ENCODE results near the gene CHST9.

The CHST9 gene

DNA sequence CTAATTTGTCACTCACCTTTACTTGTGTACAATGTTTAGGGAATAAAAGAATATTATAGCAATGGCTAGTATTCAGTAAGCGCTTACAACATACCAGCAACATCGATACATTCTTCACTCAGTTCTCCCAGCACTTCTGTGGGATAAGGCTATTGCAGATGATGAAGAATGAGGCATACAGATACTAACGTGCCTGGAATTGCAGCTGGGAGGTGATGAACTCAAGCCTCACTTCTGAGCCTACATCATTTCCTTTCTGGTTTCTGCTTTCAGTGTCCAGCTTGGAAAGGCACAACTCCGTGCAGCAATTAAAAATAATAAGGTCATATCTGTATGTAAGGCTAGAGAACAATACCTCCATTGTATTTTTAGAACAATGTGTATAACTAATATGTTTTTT lies 224.2 kb downstream of the CHST9 start:
- TF ChIP-seq, protein P1, sequence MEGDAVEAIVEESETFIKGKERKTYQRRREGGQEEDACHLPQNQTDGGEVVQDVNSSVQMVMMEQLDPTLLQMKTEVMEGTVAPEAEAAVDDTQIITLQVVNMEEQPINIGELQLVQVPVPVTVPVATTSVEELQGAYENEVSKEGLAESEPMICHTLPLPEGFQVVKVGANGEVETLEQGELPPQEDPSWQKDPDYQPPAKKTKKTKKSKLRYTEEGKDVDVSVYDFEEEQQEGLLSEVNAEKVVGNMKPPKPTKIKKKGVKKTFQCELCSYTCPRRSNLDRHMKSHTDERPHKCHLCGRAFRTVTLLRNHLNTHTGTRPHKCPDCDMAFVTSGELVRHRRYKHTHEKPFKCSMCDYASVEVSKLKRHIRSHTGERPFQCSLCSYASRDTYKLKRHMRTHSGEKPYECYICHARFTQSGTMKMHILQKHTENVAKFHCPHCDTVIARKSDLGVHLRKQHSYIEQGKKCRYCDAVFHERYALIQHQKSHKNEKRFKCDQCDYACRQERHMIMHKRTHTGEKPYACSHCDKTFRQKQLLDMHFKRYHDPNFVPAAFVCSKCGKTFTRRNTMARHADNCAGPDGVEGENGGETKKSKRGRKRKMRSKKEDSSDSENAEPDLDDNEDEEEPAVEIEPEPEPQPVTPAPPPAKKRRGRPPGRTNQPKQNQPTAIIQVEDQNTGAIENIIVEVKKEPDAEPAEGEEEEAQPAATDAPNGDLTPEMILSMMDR (conservative IDR thresholded peaks at IDR 0.05; ENCODE audit: low read depth, low read length), result no peak
- no peak overlapping the region for H3K4me3 ChIP-seq (IDR thresholded peaks at IDR 0.05; ENCODE audit: insufficient read depth, low read depth, low read length)
- no peaks in the 10 kb centered on the region for H3K27me3 ChIP-seq (ENCODE audit: insufficient read depth, low read depth)
- H3K79me2 ChIP-seq (ENCODE audit: insufficient read depth, low read depth), result no peaks in the 10 kb centered on the region
- no peak overlapping the region for H3K4me2 ChIP-seq
- H3K4me1 ChIP-seq (ENCODE audit: low read depth, poor library complexity, severe bottlenecking), result no peaks in the 10 kb centered on the region
- no peaks in the 10 kb centered on the region for H4K20me1 ChIP-seq (ENCODE audit: insufficient read depth)
- H3K27ac ChIP-seq, result no peak overlapping the region
- H2AFZ ChIP-seq (ENCODE audit: low read depth), result no peak overlapping the region
- H3K36me3 ChIP-seq (ENCODE audit: insufficient read depth), result no peaks in the 10 kb centered on the region
- no peak overlapping the region for H3K9ac ChIP-seq

DNA sequence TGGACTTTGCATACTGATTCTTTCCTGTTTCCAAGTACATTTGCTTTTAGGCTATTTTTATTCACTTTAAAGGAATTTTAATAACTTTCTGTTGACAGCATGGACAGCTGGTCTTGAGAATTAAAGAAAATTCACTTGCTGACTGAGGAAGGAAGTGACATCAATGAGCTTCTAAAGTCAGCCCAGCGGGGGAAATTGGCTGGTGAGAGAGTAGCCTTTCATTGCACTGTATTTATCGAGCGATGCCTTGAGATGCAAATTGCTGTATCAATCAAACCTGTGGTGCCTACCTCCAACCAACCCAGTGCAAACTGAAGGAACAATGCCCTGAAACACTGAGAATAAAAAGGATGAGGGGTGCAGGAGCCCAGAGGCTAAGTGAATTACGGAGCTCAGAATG lies 228.2 kb downstream of the CHST9 start:
- Histone ChIP-seq H3K36me3 (ENCODE audit: insufficient read depth) (no peaks in the 10 kb centered on the region), H2AFZ (ENCODE audit: low read depth) (no peak overlapping the region), H3K4me1 (ENCODE audit: low read depth, poor library complexity, severe bottlenecking) (no peaks in the 10 kb centered on the region), H3K4me2 (no peak overlapping the region), H3K79me2 (ENCODE audit: insufficient read depth, low read depth) (no peaks in the 10 kb centered on the region), H4K20me1 (ENCODE audit: insufficient read depth) (no peaks in the 10 kb centered on the region), H3K4me3 (IDR thresholded peaks at IDR 0.05; ENCODE audit: insufficient read depth, low read depth, low read length) (no peak overlapping the region), H3K9ac (no peak overlapping the region), H3K27ac (no peak overlapping the region), H3K27me3 (ENCODE audit: insufficient read depth, low read depth) (no peaks in the 10 kb centered on the region)
- TF ChIP-seq, protein P1 (conservative IDR thresholded peaks at IDR 0.05; ENCODE audit: low read depth, low read length), result no peak

DNA sequence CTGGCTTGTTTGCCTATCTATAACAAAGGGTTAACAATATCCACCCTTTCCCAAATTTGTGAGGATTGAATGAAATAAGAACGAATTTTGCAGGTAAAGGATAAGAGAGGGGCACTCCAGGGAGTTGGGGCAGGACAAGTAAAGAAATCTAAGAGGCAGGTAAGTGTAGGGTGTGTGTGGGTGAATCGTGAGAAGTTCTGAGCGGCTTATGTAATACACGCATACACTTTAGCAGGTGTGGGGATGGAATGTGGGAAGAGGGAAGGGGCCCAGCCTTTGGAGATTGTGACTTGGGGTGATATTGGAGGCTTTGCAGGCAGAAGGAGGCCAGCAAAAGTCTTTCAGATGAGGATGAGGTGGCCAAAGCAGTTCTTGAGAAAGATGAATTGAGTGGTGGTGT lies 236.4 kb downstream of the CHST9 start:
- Histone ChIP-seq H3K27me3 (ENCODE audit: insufficient read depth, low read depth) (no peaks in the 10 kb centered on the region), H2AFZ (ENCODE audit: low read depth) (no peak overlapping the region), H3K27ac (no peak overlapping the region), H3K36me3 (ENCODE audit: insufficient read depth) (no peaks in the 10 kb centered on the region), H4K20me1 (ENCODE audit: insufficient read depth) (no peaks in the 10 kb centered on the region), H3K4me2 (no peak overlapping the region), H3K9ac (no peak overlapping the region), H3K4me1 (ENCODE audit: low read depth, poor library complexity, severe bottlenecking) (no peaks in the 10 kb centered on the region), H3K4me3 (IDR thresholded peaks at IDR 0.05; ENCODE audit: insufficient read depth, low read depth, low read length) (no peak overlapping the region), H3K79me2 (ENCODE audit: insufficient read depth, low read depth) (no peaks in the 10 kb centered on the region)
- TF ChIP-seq, protein P1 (conservative IDR thresholded peaks at IDR 0.05; ENCODE audit: low read depth, low read length), result no peak

DNA sequence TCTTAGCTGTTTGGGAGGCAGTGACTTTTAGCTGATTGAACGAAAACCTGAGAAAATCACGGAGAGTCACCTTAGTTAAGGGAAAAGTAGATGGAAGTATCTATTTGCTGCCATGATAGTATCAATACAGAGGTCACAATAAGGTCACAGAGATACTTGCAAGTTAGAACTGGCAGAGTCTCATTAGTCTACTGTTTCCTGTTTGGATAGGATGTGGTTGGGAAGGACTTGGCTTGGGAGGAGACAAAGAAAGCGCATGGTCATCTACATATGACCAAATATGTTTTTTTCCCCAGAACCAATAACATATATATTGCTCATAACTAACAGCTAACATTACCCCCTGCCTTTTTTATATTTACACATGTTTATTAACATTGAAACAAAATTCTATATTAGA lies 241.2 kb downstream of the CHST9 start:
- H2AFZ ChIP-seq (ENCODE audit: low read depth), result no peak overlapping the region
- no peaks in the 10 kb centered on the region for H4K20me1 ChIP-seq (ENCODE audit: insufficient read depth)
- TF ChIP-seq, protein P1 (conservative IDR thresholded peaks at IDR 0.05; ENCODE audit: low read depth, low read length), result no peak
- no peaks in the 10 kb centered on the region for H3K36me3 ChIP-seq (ENCODE audit: insufficient read depth)
- no peaks in the 10 kb centered on the region for H3K27me3 ChIP-seq (ENCODE audit: insufficient read depth, low read depth)
- H3K4me3 ChIP-seq (IDR thresholded peaks at IDR 0.05; ENCODE audit: insufficient read depth, low read depth, low read length), result no peak overlapping the region
- no peak overlapping the region for H3K9ac ChIP-seq
- H3K79me2 ChIP-seq (ENCODE audit: insufficient read depth, low read depth), result no peaks in the 10 kb centered on the region
- no peak overlapping the region for H3K4me2 ChIP-seq
- H3K4me1 ChIP-seq (ENCODE audit: low read depth, poor library complexity, severe bottlenecking), result no peaks in the 10 kb centered on the region
- no peak overlapping the region for H3K27ac ChIP-seq

DNA sequence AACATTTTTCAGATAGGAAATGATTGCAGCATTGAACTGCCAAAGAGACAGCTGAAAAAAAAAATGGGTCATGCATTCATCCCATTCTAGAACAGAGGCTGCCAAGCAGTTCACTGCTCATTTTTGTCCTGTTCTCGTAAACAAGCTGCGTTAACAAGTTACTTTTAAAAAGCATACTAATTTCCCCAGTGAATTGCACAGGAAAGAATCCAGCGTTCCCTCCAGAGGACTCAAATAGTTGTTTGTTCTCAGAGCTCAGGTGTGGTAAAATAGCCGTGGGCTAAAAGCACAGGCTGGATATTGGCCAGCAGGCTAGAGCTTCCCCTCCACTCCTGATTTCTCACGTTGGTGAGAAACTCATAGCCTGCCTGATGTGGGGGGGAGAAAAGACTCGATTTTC lies 243.5 kb downstream of the CHST9 start:
- no peaks in the 10 kb centered on the region for H3K79me2 ChIP-seq (ENCODE audit: insufficient read depth, low read depth)
- no peak overlapping the region for H3K27ac ChIP-seq
- H3K4me2 ChIP-seq, result no peak overlapping the region
- H3K4me1 ChIP-seq (ENCODE audit: low read depth, poor library complexity, severe bottlenecking), result no peaks in the 10 kb centered on the region
- H3K9ac ChIP-seq, result no peak overlapping the region
- H2AFZ ChIP-seq (ENCODE audit: low read depth), result no peak overlapping the region
- H4K20me1 ChIP-seq (ENCODE audit: insufficient read depth), result no peaks in the 10 kb centered on the region
- no peaks in the 10 kb centered on the region for H3K36me3 ChIP-seq (ENCODE audit: insufficient read depth)
- no peak overlapping the region for H3K4me3 ChIP-seq (IDR thresholded peaks at IDR 0.05; ENCODE audit: insufficient read depth, low read depth, low read length)
- TF ChIP-seq, protein P1 (conservative IDR thresholded peaks at IDR 0.05; ENCODE audit: low read depth, low read length), result no peak
- no peaks in the 10 kb centered on the region for H3K27me3 ChIP-seq (ENCODE audit: insufficient read depth, low read depth)
